ENCODE data around the gene STAG1.

DNA sequence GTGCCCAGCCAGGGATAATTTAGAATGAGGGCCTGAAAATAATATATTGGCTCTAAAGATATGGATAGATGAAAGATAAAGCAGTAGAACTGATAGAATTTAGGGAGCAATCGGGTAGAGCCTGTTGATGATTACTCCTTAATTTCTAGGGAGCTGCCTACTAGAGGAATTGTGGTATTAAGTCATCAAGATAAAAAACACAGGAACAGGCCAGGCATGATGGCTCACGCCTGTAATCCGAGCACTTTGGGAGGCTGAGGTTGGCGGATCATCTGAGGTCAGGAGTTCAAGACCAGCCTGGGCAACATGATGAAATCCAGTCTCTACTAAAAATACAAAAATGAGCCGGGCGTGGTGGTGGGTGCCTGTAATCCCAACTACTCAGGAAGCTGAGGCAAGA is 371.6 kb downstream of the STAG1 start:
- no peak for TF ChIP-seq POLR2A (IDR thresholded peaks at IDR 0.05)
- no peak for TF ChIP-seq POLR2AphosphoS5 (IDR thresholded peaks at IDR 0.05)

All from stomach (tissue), 4 donors.